HCT116 (cell line): ENCODE results near the gene TESPA1. TPM values are rescaled to one million over a fixed set of nuclear protein-coding genes. Genes with fewer than 3 reads are reported as not detected.
A peak's percentile ranks its signal among the peaks of the same experiment; 100 is the strongest.

Experiments
- ATAC-seq: fragments of 200-7000 bp; cut with Tn5 transposase; 2 replicates; pipeline ENCODE4 v1.9.1; 2020; ENCODE audit warnings: mild to moderate bottlenecking, moderate library complexity
- BruUV-seq: library from RNA; stranded (reverse); fragments of 400-500 nt; replicated peaks from 2 replicates; lab custom pipeline; 2021; lab: Mats Ljungman, UMichigan
- CTCF ChIA-PET: fragments of 300-600 bp; sonication (Branson Sonifier 250); formaldehyde crosslinking; loops from one replicate; lab custom pipeline; 2021; ENCODE audit warnings: antibody characterized with exemption; lab: Charles Lee
- POLR2A ChIA-PET: fragments of 300-600, 350-600 bp; sonication (Branson Sonifier 250); formaldehyde crosslinking; loops from one replicate; lab custom pipeline; 2021; ENCODE audit warnings: antibody characterized with exemption; lab: Charles Lee
- RAD21 ChIA-PET, 2 experiments: fragments of 300-600 bp; sonication (Branson Sonifier 250); formaldehyde crosslinking; loops; one replicate each; lab custom pipeline; 2023; ENCODE audit warnings: low total read pairs in 2 of 2; ENCODE audit not compliant: uncharacterized antibody in 2 of 2, unreplicated experiment in 2 of 2, low non-redundant PET in 1 of 2; lab: Charles Lee
- DNase-seq: peaks from one replicate; pipeline ENCODE4 v3.0.0-alpha.2; 2010; ENCODE audit warnings: low read depth, low spot score
- H2AFZ ChIP-seq: fragments of 200-600 bp; shearing (Covaris generic), sonication (generic); 2 replicates; pipeline ENCODE4 v1.6.1; 2017; ENCODE audit warnings: low read depth, mixed run types, mixed read lengths, antibody characterized with exemption, low read length; ENCODE audit not compliant: poor library complexity, severe bottlenecking
- H3K27ac ChIP-seq: 2 replicates; pipeline ENCODE4 v1.5.1; 2012; ENCODE audit warnings: low read depth, low read length
- H3K27me3 ChIP-seq: fragments of 200-600 bp; sonication (generic); 2 replicates; pipeline ENCODE4 v1.6.1; 2016; ENCODE audit warnings: mixed run types, low read length, mixed read lengths; ENCODE audit not compliant: insufficient read depth
- H3K36me3 ChIP-seq, 2 experiments: fragments of 200-500 bp in 1 of 2; fragments of 200-600 bp in 1 of 2; sonication (Bioruptor generic) in 1 of 2; sonication (generic) in 1 of 2; 2 replicates each; pipeline versions ENCODE4 v1.5.1 to v1.6.1; 2014 to 2016; ENCODE audit warnings: low read length in 2 of 2, inconsistent platforms in 1 of 2, mixed read lengths in 1 of 2, mixed run types in 1 of 2; ENCODE audit not compliant: insufficient read depth in 2 of 2, control insufficient read depth in 1 of 2
- H3K4me1 ChIP-seq, 2 experiments: fragments of 200-600 bp in 1 of 2; sonication (generic) in 1 of 2; 2 replicates each; pipeline versions ENCODE4 v1.5.1 to v1.6.1; 2012 to 2017; ENCODE audit warnings: low read length in 2 of 2, inconsistent platforms in 1 of 2, mild to moderate bottlenecking in 1 of 2, mixed read lengths in 1 of 2, mixed run types in 1 of 2, moderate library complexity in 1 of 2; ENCODE audit not compliant: insufficient read depth in 2 of 2, control insufficient read depth in 1 of 2
- H3K4me2 ChIP-seq: fragments of 200-600 bp; sonication (generic); 2 replicates; pipeline ENCODE4 v1.6.1; 2017; ENCODE audit warnings: mixed run types, low read length, mixed read lengths
- H3K4me3 ChIP-seq, 2 experiments: fragments of 200-600 bp in 1 of 2; sonication (generic) in 1 of 2; replicated peaks in 1 of 2; 2 replicates each; pipeline ENCODE4 v1.5.1; 2011 to 2016; ENCODE audit warnings: low read length in 2 of 2, control low read depth in 1 of 2, low read depth in 1 of 2, mild to moderate bottlenecking in 1 of 2, mixed read lengths in 1 of 2, mixed run types in 1 of 2
- H3K79me2 ChIP-seq: fragments of 200-600 bp; sonication (generic); 2 replicates; pipeline ENCODE4 v1.6.1; 2017; ENCODE audit warnings: mild to moderate bottlenecking, mixed run types, low read length, moderate library complexity, mixed read lengths; ENCODE audit not compliant: insufficient read depth
- H3K9ac ChIP-seq: fragments of 200-600 bp; sonication (generic); 2 replicates; pipeline ENCODE4 v1.6.1; 2016; ENCODE audit warnings: low read length, mixed read lengths
- H3K9me2 ChIP-seq: fragments of 200-600 bp; sonication (generic), shearing (Covaris generic); 2 replicates; pipeline ENCODE4 v1.6.1; 2017; ENCODE audit warnings: mixed run types, mild to moderate bottlenecking, moderate library complexity; ENCODE audit not compliant: insufficient read depth
- H3K9me3 ChIP-seq, 2 experiments: fragments of 200-500 bp in 1 of 2; fragments of 200-600 bp in 1 of 2; sonication (Bioruptor generic) in 1 of 2; sonication (generic) in 1 of 2; 2 replicates each; pipeline ENCODE4 v1.6.1; 2014 to 2017; ENCODE audit warnings: low read length in 2 of 2, mixed read lengths in 2 of 2, inconsistent platforms in 1 of 2, low read depth in 1 of 2, mild to moderate bottlenecking in 1 of 2, mixed run types in 1 of 2, moderate library complexity in 1 of 2; ENCODE audit not compliant: control insufficient read depth in 1 of 2, insufficient read depth in 1 of 2
- H4K20me1 ChIP-seq: fragments of 200-600 bp; sonication (generic), shearing (Covaris generic); 2 replicates; pipeline ENCODE4 v1.6.1; 2017; ENCODE audit warnings: mixed run types, mild to moderate bottlenecking, moderate library complexity; ENCODE audit not compliant: insufficient read depth
- ELF1 ChIP-seq: IDR thresholded peaks from 2 replicates; pipeline ENCODE4 v1.6.1; 2012; ENCODE audit warnings: low read depth, borderline replicate concordance
- FOSL1 ChIP-seq: IDR thresholded peaks from 2 replicates; pipeline ENCODE4 v1.6.1; 2012; ENCODE audit warnings: low read depth
- JUND ChIP-seq: IDR thresholded peaks from 2 replicates; pipeline ENCODE4 v1.6.1; 2012
- SRF ChIP-seq: IDR thresholded peaks from 2 replicates; pipeline ENCODE4 v1.6.1; 2012; ENCODE audit warnings: low read depth
- ZFX ChIP-seq: fragments of 450-650 bp; IDR thresholded peaks from 2 replicates; pipeline ENCODE4 v1.6.1; 2017
- ZNF274 ChIP-seq: fragments of 200-500 bp; sonication (Bioruptor generic); IDR thresholded peaks from 2 replicates; pipeline ENCODE4 v1.6.1; 2014; ENCODE audit warnings: mild to moderate bottlenecking, low read depth, low read length, inconsistent platforms
- intact Hi-C: fragments of 100-400 bp; cut with micrococcal nuclease; formaldehyde crosslinking; loops from 2 replicates; pipeline ENCODE4 v1.10.0; 2022
- total RNA-seq: library from RNA; stranded (reverse); gene quantifications from one replicate; pipeline ENCODE4 v1.2.1, GENCODE V29; 2021; ENCODE audit not compliant: unreplicated experiment
- TF ChIP-seq, protein P1 (sequence below): IDR thresholded peaks from 2 replicates; pipeline ENCODE4 v1.6.1; 2012; ENCODE audit warnings: low read depth
- TF ChIP-seq, protein P2 (sequence below): IDR thresholded peaks from 2 replicates; pipeline ENCODE4 v1.6.1; 2012

The TESPA1 gene
- total RNA-seq, 1 experiment from 2014 or later: 0.27 TPM

DNA sequence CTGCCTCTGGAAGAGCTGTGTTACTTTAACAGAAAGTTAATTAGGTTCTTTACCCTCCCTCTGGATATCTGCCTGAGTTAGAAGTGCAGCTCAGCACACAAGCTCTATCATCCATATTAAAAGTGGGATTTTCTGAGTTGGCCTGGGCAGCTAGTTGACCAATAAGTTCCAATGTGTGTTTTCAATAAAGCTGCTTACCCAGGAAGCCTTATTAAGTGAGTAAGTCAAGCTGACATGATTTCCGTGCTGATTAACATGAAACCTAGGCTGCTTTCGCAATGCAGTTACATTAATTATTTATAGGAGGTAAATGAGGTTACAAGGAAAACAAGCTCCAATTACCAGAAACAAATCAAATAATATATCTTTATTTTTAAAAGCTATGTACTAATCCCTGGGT lies 40.0 kb upstream of the TESPA1 start (continued):
- TF ChIP-seq, protein P1, sequence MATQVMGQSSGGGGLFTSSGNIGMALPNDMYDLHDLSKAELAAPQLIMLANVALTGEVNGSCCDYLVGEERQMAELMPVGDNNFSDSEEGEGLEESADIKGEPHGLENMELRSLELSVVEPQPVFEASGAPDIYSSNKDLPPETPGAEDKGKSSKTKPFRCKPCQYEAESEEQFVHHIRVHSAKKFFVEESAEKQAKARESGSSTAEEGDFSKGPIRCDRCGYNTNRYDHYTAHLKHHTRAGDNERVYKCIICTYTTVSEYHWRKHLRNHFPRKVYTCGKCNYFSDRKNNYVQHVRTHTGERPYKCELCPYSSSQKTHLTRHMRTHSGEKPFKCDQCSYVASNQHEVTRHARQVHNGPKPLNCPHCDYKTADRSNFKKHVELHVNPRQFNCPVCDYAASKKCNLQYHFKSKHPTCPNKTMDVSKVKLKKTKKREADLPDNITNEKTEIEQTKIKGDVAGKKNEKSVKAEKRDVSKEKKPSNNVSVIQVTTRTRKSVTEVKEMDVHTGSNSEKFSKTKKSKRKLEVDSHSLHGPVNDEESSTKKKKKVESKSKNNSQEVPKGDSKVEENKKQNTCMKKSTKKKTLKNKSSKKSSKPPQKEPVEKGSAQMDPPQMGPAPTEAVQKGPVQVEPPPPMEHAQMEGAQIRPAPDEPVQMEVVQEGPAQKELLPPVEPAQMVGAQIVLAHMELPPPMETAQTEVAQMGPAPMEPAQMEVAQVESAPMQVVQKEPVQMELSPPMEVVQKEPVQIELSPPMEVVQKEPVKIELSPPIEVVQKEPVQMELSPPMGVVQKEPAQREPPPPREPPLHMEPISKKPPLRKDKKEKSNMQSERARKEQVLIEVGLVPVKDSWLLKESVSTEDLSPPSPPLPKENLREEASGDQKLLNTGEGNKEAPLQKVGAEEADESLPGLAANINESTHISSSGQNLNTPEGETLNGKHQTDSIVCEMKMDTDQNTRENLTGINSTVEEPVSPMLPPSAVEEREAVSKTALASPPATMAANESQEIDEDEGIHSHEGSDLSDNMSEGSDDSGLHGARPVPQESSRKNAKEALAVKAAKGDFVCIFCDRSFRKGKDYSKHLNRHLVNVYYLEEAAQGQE: no peak
- TF ChIP-seq ZNF274 (no peak), FOSL1 (no peak), SRF (no peak), ELF1 (no peak), JUND (no peak)
- TF ChIP-seq, protein P2, sequence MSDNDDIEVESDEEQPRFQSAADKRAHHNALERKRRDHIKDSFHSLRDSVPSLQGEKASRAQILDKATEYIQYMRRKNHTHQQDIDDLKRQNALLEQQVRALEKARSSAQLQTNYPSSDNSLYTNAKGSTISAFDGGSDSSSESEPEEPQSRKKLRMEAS: no peak

DNA sequence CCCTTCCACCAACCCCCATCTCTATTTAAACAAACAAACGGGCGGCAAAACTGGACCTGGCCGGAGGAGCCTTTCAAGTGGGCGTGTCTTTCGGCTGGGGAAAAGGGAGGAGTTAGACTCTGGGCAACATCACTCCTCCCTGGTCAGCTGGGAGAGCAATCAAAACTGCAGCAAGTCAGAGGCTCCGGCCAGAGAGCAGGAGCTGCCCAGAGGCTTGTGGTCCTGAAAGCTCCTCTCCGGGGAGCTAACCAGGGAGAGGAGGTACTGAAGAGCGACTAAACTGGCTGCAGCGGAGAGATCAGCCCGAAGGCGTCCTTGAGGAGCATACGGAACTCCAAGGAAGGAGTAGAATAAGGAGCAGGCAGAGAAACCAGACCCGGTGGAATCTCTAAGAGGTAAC lies 35.2 kb upstream of the TESPA1 start, which contains the start of gene NEUROD4:
Gene NEUROD4, plus strand, starts transcription at position 191 of the 400 bp plus-strand sequence. CDS start 6,466 bp downstream, outside the sequence.
- TF ChIP-seq, protein P1: peak; percentile 63
- TF ChIP-seq ZFX: no peak
- no peaks in the 10 kb centered on the region for H3K36me3 ChIP-seq
- H3K79me2 ChIP-seq: no peaks in the 10 kb centered on the region
- intact Hi-C loops: no loop called here
- BruUV-seq: no TSS peak
- H3K4me2 ChIP-seq: no peak within 1 kb of the TSS
- H3K9me2 ChIP-seq: no peaks in the 10 kb centered on the region
- ChIA-PET RAD21 (no interaction called here), CTCF (interaction anchor here (0.7 to 1.5 kb wide), 2 partner anchors 27 to 55 kb away, joined by 3 read pairs; no protein-coding TSS in a partner anchor), POLR2A (no interaction called here)
- no peaks in the 10 kb centered on the region for H3K9me3 ChIP-seq
- no peak within 1 kb of the TSS for H3K4me3 ChIP-seq
- H3K27ac ChIP-seq: no peak within 1 kb of the TSS
- no peak within 1 kb of the TSS for H2AFZ ChIP-seq
- no peaks in the 10 kb centered on the region for H4K20me1 ChIP-seq
- DNase-seq: peak; percentile 12
- no peaks in the 10 kb centered on the region for H3K4me1 ChIP-seq
- H3K9ac ChIP-seq: no peak within 1 kb of the TSS
- ATAC-seq: peak; percentile 85
- peaks cover 77% of the 10 kb centered on the region for H3K27me3 ChIP-seq
